Liver (tissue), 9 donors: ENCODE measurements around the gene CWF19L2. TPM values are rescaled to one million over a fixed set of nuclear protein-coding genes. Genes with fewer than 3 reads are reported as not detected.

Experiments
- DNase-seq: peaks from one replicate; pipeline ENCODE4 v3.0.0-alpha.2; 2017; ENCODE audit warnings: low spot score
- H3K27ac ChIP-seq, 2 donors: one replicate each; pipeline ENCODE4 v1.7.0; 2013; ENCODE audit warnings: inconsistent platforms in 2 of 2, low read length in 2 of 2, control low read depth in 1 of 2, low read depth in 1 of 2, mild to moderate bottlenecking in 1 of 2
- H3K27me3 ChIP-seq, 4 donors: one replicate each; pipeline versions ENCODE4 v1.6.1 to v1.7.0; 2013; ENCODE audit warnings: low read length in 3 of 4, inconsistent platforms in 1 of 4, mild to moderate bottlenecking in 1 of 4, moderate library complexity in 1 of 4; ENCODE audit not compliant: control insufficient read depth in 4 of 4, insufficient read depth in 4 of 4
- H3K36me3 ChIP-seq, 4 donors: one replicate each; pipeline versions ENCODE4 v1.6.1 to v1.7.0; 2013; ENCODE audit warnings: low read length in 3 of 4, mild to moderate bottlenecking in 3 of 4, low read depth in 1 of 4, moderate library complexity in 1 of 4; ENCODE audit not compliant: control insufficient read depth in 4 of 4, insufficient read depth in 3 of 4
- H3K4me1 ChIP-seq, 4 donors: one replicate each; pipeline versions ENCODE4 v1.6.1 to v1.7.0; 2013; ENCODE audit warnings: low read length in 3 of 4, mild to moderate bottlenecking in 3 of 4, moderate library complexity in 1 of 4; ENCODE audit not compliant: control insufficient read depth in 4 of 4, insufficient read depth in 4 of 4
- H3K4me3 ChIP-seq, 3 donors: one replicate each; pipeline versions ENCODE4 v1.6.1 to v1.7.0; 2013; ENCODE audit warnings: low read length in 3 of 3, control low read depth in 1 of 3, low read depth in 1 of 3, mild to moderate bottlenecking in 1 of 3
- H3K9ac ChIP-seq, 2 donors: one replicate each; pipeline ENCODE4 v1.7.0; 2013; ENCODE audit warnings: low read length in 2 of 2, mild to moderate bottlenecking in 2 of 2, moderate library complexity in 2 of 2, control low read depth in 1 of 2, low read depth in 1 of 2
- H3K9me3 ChIP-seq, 4 donors: one replicate each; pipeline versions ENCODE4 v1.6.1 to v1.7.0; 2013; ENCODE audit warnings: low read length in 3 of 4; ENCODE audit not compliant: control insufficient read depth in 4 of 4
- ATF3 ChIP-seq: IDR thresholded peaks from 2 replicates; pipeline ENCODE4 v1.6.1; 2016; ENCODE audit warnings: antibody characterized with exemption
- CTCF ChIP-seq: fragments of 150-350 bp; IDR thresholded peaks from 2 replicates; pipeline ENCODE4 v1.5.1; 2017; ENCODE audit warnings: improper control_type of control experiment, low read depth, low read length; ENCODE audit not compliant: missing input control
- EGR1 ChIP-seq, 2 donors: IDR thresholded peaks; 2 replicates each; pipeline ENCODE4 v1.6.1; 2016 to 2018; ENCODE audit warnings: antibody characterized with exemption in 2 of 2, low read depth in 2 of 2
- FOXA1 ChIP-seq: IDR thresholded peaks from 2 replicates; pipeline ENCODE4 v1.6.1; 2016; ENCODE audit warnings: antibody characterized with exemption
- FOXA2 ChIP-seq: IDR thresholded peaks from 2 replicates; pipeline ENCODE4 v1.6.1; 2016; ENCODE audit warnings: antibody characterized with exemption
- GABPA ChIP-seq, 2 donors: IDR thresholded peaks in 1 of 2; conservative IDR thresholded peaks in 1 of 2; 2 replicates each; pipeline ENCODE4 v1.6.1; 2016; ENCODE audit warnings: antibody characterized with exemption in 2 of 2, mild to moderate bottlenecking in 1 of 2, moderate library complexity in 1 of 2
- HNF4A ChIP-seq, 2 donors: conservative IDR thresholded peaks; 2 replicates each; pipeline ENCODE4 v1.6.1; 2016; ENCODE audit warnings: antibody characterized with exemption in 2 of 2, mild to moderate bottlenecking in 2 of 2
- HNF4G ChIP-seq: IDR thresholded peaks from 2 replicates; pipeline ENCODE4 v1.6.1; 2016; ENCODE audit warnings: antibody characterized with exemption
- JUND ChIP-seq, 2 donors: IDR thresholded peaks; 2 replicates each; pipeline ENCODE4 v1.6.1; 2016; ENCODE audit warnings: antibody characterized with exemption in 2 of 2
- NR2F2 ChIP-seq: IDR thresholded peaks from 2 replicates; pipeline ENCODE4 v1.6.1; 2016; ENCODE audit warnings: antibody characterized with exemption
- RAD21 ChIP-seq, 2 donors: IDR thresholded peaks; 2 replicates each; pipeline ENCODE4 v1.6.1; 2016; ENCODE audit warnings: antibody characterized with exemption in 2 of 2, mild to moderate bottlenecking in 2 of 2
- RXRA ChIP-seq, 2 donors: IDR thresholded peaks; 2 replicates each; pipeline ENCODE4 v1.6.1; 2017 to 2018; ENCODE audit warnings: antibody characterized with exemption in 2 of 2, mild to moderate bottlenecking in 1 of 2
- SP1 ChIP-seq: IDR thresholded peaks from 2 replicates; pipeline ENCODE4 v1.6.1; 2018; ENCODE audit warnings: antibody characterized with exemption, mild to moderate bottlenecking
- TAF1 ChIP-seq: conservative IDR thresholded peaks from 2 replicates; pipeline ENCODE4 v1.6.1; 2016; ENCODE audit warnings: antibody characterized with exemption, mild to moderate bottlenecking
- YY1 ChIP-seq: IDR thresholded peaks from 2 replicates; pipeline ENCODE4 v1.6.1; 2016; ENCODE audit warnings: antibody characterized with exemption, mild to moderate bottlenecking
- ZBTB33 ChIP-seq: IDR thresholded peaks from 2 replicates; pipeline ENCODE4 v1.6.1; 2016; ENCODE audit warnings: antibody characterized with exemption
- polyA plus RNA-seq, 2 donors: library from polyadenylated mRNA; stranded (reverse) in 1 of 2; unstranded in 1 of 2; fragments of 200-250 nt in 1 of 2; fragments of >200 nt in 1 of 2; fragmentation: Nextera tagmentation in 1 of 2; extraction: Ambion mirVana in 1 of 2; gene quantifications; one replicate each; pipeline versions ENCODE4 v1.2.1 to v1.2.3, GENCODE V29; 2013 to 2015
- total RNA-seq, 2 donors: library from RNA; depleted of rRNA; stranded (reverse); fragments of >200 nt; gene quantifications; one replicate each; pipeline ENCODE4 v1.2.3, GENCODE V29; 2014
- TF ChIP-seq, protein P1 (sequence below): IDR thresholded peaks from 2 replicates; pipeline ENCODE4 v1.6.1; 2016; ENCODE audit warnings: antibody characterized with exemption
- TF ChIP-seq, protein P2 (sequence below): IDR thresholded peaks from 2 replicates; pipeline ENCODE4 v1.6.1; 2016; ENCODE audit warnings: antibody characterized with exemption, mild to moderate bottlenecking
- donor health status: healthy.
- donor health status: healthy.
- donor health status: healthy.
- donor health status: healthy.
- donor health status: healthy.

The CWF19L2 gene
- total and polyA plus RNA-seq, 4 donors, result 2.0 to 10.7 (median 5.8) TPM

DNA sequence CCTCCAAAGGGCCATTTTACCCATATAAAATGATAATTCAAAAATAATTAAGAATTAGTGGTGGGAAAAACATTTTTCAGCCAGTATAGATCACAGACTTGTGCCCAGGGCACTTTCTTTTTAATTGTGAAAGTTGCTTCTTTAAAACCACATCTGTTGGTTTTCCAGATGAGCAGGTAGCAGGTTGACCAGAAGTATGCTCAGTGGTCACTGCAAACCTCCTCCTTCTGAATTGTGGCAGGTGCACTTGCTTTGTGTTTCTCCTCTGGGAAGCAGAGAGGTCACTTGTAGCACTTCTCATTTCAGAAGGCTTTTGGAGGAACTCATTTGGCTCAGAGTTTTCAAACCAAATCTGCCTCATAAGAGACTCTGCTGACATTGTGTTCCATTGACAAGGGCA is 24.6 kb upstream of the CWF19L2 start:
- H3K9ac ChIP-seq, result no peak overlapping the region
- H3K27me3 ChIP-seq, result no peaks in the 10 kb centered on the region
- H3K9me3 ChIP-seq, result no peaks in the 10 kb centered on the region
- no peak for DNase-seq
- H3K27ac ChIP-seq, result no peak overlapping the region
- H3K4me1 ChIP-seq, result no peaks in the 10 kb centered on the region
- no peak for TF ChIP-seq EGR1 (IDR thresholded peaks at IDR 0.05; ENCODE audit: low read depth in 2 of 2)
- TF ChIP-seq, protein P1, sequence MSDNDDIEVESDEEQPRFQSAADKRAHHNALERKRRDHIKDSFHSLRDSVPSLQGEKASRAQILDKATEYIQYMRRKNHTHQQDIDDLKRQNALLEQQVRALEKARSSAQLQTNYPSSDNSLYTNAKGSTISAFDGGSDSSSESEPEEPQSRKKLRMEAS, result no peak
- TF ChIP-seq CTCF, result no peak
- TF ChIP-seq FOXA2, result no peak
- TF ChIP-seq RXRA (IDR thresholded peaks at IDR 0.05), result no peak
- no peak for TF ChIP-seq NR2F2
- no peaks in the 10 kb centered on the region for H3K36me3 ChIP-seq
- no peak overlapping the region for H3K4me3 ChIP-seq

GRCh38 chr11:107478922-107479321 is 21.3 kb upstream of the CWF19L2 start:
- TF ChIP-seq NR2F2 (no peak), CTCF (no peak), HNF4G (no peak), SP1 (no peak), RXRA (IDR thresholded peaks at IDR 0.05) (no peak), ATF3 (no peak), YY1 (no peak), EGR1 (IDR thresholded peaks at IDR 0.05; ENCODE audit: low read depth in 2 of 2) (no peak), ZBTB33 (no peak), RAD21 (IDR thresholded peaks at IDR 0.05) (no peak), TAF1 (no peak), GABPA (IDR thresholded peaks at IDR 0.05 in 1 of 2, conservative IDR thresholded peaks at IDR 0.05 in 1 of 2) (no peak), FOXA2 (no peak), JUND (IDR thresholded peaks at IDR 0.05) (no peak), FOXA1 (no peak), HNF4A (conservative IDR thresholded peaks at IDR 0.05) (no peak)
- TF ChIP-seq, protein P1, result no peak
- TF ChIP-seq, protein P2, sequence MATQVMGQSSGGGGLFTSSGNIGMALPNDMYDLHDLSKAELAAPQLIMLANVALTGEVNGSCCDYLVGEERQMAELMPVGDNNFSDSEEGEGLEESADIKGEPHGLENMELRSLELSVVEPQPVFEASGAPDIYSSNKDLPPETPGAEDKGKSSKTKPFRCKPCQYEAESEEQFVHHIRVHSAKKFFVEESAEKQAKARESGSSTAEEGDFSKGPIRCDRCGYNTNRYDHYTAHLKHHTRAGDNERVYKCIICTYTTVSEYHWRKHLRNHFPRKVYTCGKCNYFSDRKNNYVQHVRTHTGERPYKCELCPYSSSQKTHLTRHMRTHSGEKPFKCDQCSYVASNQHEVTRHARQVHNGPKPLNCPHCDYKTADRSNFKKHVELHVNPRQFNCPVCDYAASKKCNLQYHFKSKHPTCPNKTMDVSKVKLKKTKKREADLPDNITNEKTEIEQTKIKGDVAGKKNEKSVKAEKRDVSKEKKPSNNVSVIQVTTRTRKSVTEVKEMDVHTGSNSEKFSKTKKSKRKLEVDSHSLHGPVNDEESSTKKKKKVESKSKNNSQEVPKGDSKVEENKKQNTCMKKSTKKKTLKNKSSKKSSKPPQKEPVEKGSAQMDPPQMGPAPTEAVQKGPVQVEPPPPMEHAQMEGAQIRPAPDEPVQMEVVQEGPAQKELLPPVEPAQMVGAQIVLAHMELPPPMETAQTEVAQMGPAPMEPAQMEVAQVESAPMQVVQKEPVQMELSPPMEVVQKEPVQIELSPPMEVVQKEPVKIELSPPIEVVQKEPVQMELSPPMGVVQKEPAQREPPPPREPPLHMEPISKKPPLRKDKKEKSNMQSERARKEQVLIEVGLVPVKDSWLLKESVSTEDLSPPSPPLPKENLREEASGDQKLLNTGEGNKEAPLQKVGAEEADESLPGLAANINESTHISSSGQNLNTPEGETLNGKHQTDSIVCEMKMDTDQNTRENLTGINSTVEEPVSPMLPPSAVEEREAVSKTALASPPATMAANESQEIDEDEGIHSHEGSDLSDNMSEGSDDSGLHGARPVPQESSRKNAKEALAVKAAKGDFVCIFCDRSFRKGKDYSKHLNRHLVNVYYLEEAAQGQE, result no peak
- no peaks in the 10 kb centered on the region for H3K27me3 ChIP-seq
- DNase-seq, result no peak
- H3K4me3 ChIP-seq, result no peak overlapping the region
- H3K9ac ChIP-seq, result no peak overlapping the region
- no peak overlapping the region for H3K27ac ChIP-seq
- H3K36me3 ChIP-seq, result no peaks in the 10 kb centered on the region
- H3K4me1 ChIP-seq, result no peaks in the 10 kb centered on the region
- H3K9me3 ChIP-seq, result no peaks in the 10 kb centered on the region
